K562 (cell line): ENCODE data around the gene RTL10.
"Not testable (repeated sequence)": the region's sequence is repeated elsewhere in the genome, so short reads cannot be mapped to it uniquely, and the experiment has no call there.

Experiments
- EP300 ChIP-seq: IDR thresholded peaks from 2 replicates; pipeline ENCODE4 v1.6.1; 2012; ENCODE audit warnings: low read length, improper control_type of control experiment
- EZH2 ChIP-seq: IDR thresholded peaks from 2 replicates; pipeline ENCODE4 v1.6.1; 2012; ENCODE audit warnings: low read depth, mild to moderate bottlenecking, inconsistent platforms, low read length, borderline replicate concordance
- PCBP1 ChIP-seq: fragments of 200-400 bp; formaldehyde crosslinking; IDR thresholded peaks from 2 replicates; pipeline ENCODE4 v1.6.1; 2018; ENCODE audit warnings: mild to moderate bottlenecking, low read depth, low read length; ENCODE audit not compliant: poor library complexity, severe bottlenecking
- RAD51 ChIP-seq: fragments of 450-650 bp; IDR thresholded peaks from 2 replicates; pipeline ENCODE4 v1.7.1; 2016; ENCODE audit warnings: low read depth, mild to moderate bottlenecking, borderline replicate concordance
- SPI1 ChIP-seq: IDR thresholded peaks from 2 replicates; pipeline ENCODE4 v1.6.1; 2011; ENCODE audit warnings: low read depth, low read length, control low read depth, borderline replicate concordance
- ZNF263 ChIP-seq: sonication (generic); formaldehyde crosslinking; IDR thresholded peaks from 2 replicates; pipeline ENCODE4 v1.8.0; 2022; ENCODE audit warnings: mild to moderate bottlenecking, missing genetic modification reagents, borderline replicate concordance
- TF ChIP-seq, protein P1 (sequence below), 3 experiments: IDR thresholded peaks in 2 of 3; conservative IDR thresholded peaks in 1 of 3; 2 replicates each; pipeline ENCODE4 v1.5.1; 2011 to 2012; ENCODE audit warnings: low read length in 3 of 3, mild to moderate bottlenecking in 3 of 3, control low read depth in 2 of 3, improper control_type of control experiment in 1 of 3, inconsistent platforms in 1 of 3, low read depth in 1 of 3, mixed read lengths in 1 of 3, moderate library complexity in 1 of 3; ENCODE audit not compliant: insufficient read depth in 2 of 3

DNA sequence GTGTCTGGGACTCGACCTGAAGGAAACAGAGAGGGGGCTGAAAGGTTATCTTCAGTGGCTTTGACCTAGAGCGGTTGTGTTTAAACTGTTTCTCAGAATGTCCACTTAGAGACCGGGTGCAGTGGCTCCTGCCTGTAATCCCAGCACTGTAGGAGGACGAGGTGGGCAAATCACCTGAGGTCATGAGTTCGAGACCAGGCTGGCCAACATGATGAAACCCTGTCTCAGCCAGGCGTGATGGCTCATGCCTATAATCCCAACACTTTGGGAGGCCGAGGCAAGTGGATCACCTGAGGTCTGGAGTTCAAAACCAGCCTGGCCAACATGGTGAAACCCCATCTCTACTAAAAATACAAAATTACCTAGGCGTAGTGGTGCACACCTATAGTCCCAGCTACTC is 28.8 kb upstream of the RTL10 start:
- TF ChIP-seq EZH2, PCBP1, SPI1, EP300, RAD51, ZNF263: not testable (repeated sequence)
- TF ChIP-seq, protein P1, sequence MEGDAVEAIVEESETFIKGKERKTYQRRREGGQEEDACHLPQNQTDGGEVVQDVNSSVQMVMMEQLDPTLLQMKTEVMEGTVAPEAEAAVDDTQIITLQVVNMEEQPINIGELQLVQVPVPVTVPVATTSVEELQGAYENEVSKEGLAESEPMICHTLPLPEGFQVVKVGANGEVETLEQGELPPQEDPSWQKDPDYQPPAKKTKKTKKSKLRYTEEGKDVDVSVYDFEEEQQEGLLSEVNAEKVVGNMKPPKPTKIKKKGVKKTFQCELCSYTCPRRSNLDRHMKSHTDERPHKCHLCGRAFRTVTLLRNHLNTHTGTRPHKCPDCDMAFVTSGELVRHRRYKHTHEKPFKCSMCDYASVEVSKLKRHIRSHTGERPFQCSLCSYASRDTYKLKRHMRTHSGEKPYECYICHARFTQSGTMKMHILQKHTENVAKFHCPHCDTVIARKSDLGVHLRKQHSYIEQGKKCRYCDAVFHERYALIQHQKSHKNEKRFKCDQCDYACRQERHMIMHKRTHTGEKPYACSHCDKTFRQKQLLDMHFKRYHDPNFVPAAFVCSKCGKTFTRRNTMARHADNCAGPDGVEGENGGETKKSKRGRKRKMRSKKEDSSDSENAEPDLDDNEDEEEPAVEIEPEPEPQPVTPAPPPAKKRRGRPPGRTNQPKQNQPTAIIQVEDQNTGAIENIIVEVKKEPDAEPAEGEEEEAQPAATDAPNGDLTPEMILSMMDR (IDR thresholded peaks at IDR 0.05 in 2 of 3, conservative IDR thresholded peaks at IDR 0.05 in 1 of 3; ENCODE audit: insufficient read depth in 2 of 3, low read depth in 1 of 3, low read length in 3 of 3), result not testable (repeated sequence)
